Stimulated activated CD8-positive, alpha-beta memory T cell treated with anti-CD3 and anti-CD28 coated beads, Interleukin-15, amount 100 ng/mL, for 48 hours (primary cell): ENCODE measurements around the gene CTNNA1.
"Not testable (repeated sequence)": the region's sequence is repeated elsewhere in the genome, so short reads cannot be mapped to it uniquely, and the experiment has no call there.

Source experiments
- DNase-seq, 2 donors: peaks; one replicate each; pipeline ENCODE4 v3.0.0-alpha.2; 2020; ENCODE audit warnings: low read depth in 2 of 2

The CTNNA1 gene

DNA sequence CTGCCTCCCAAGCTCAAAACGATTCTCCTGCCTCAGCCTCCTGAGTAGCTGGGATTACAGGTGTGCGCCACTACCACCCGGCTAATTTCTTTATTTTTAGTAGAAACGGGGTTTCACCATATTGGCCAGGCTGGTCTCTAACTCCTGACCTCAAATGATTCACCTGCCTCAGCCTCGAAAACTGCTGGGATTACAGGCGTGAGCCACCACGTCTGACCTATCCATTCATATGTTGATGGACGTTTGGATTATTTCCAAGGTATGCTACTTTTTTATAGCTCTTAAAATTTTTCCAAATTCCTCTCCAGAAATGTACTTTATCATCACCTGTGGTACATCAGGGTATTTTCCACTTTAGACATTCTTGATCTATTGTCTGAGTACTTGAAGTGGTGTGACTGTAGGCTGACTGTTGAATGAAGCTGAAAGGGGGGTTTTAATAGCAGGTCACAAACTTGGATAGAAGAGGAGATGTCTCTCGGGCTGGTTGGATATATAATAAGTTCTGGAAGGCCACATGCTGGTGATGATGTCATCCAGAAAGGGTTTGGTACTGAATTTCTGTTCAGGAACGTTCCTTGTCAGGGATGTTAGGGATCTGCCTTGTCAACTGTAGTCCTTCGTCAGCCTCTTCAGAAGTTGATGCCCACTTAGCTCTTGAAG is 7.4 kb downstream of the CTNNA1 start:
- no peak for DNase-seq

GRCh38 chr5:138761115-138761514 is 7.9 kb downstream of the CTNNA1 start:
- not testable (repeated sequence) for DNase-seq

DNA sequence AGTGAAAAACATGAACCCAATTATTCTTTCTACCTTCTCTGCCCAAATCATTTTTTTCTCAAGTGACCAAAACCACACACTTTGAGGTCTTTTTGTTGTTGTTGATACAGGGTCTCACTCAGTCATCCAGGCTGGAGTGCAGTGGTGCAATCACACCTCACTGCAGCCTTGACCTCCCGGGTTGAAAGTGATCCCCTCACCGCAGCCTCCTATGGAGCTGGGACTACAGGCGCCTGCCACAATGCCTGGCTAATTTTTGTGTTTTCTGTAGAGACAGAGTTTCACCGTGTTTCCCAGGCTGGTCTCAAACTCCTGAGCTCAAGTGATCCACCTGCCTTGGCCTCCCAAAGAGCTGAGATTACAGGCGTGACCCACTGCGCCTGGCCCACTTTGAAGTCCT is 8.4 kb downstream of the CTNNA1 start:
- DNase-seq = not testable (repeated sequence)

GRCh38 chr5:138762110-138762509 is 8.9 kb downstream of the CTNNA1 start:
- DNase-seq = no peak

DNA sequence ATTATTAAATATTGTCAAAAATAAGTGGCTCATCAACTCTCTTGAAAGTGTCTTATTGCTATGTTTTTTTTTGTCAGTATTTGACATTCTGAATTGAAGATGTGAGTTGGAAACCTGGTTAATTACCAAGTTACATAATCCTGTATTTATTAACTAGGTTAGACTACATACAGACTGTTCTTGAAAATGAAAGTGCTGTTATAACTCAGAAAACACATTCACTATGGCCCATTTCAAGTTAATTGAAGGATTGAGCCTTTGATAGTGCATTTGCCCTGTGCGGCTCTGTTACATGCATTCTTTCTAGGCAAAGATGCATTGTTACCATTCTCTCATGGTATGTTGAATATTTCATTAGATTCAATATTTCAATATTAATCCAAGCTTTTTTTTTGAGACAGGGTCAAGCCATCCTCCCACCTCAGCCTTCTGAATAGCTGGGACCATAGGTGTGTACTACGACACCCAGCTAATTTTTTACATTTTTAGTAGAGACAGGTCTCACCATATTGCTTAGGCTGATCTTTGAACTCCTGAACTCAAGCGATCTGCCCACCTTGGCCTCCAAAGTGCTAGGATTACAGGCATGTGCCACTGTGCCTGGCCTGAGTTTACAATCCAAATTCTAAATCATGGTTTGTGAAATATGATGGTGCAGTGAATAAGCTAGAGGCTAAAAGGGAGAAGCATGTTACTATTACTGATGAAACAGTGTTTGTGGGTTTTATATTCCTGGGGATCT is 10.0 kb downstream of the CTNNA1 start:
- no peak for DNase-seq

GRCh38 chr5:138770291-138770690 is 17.1 kb downstream of the CTNNA1 start:
- DNase-seq = no peak

DNA sequence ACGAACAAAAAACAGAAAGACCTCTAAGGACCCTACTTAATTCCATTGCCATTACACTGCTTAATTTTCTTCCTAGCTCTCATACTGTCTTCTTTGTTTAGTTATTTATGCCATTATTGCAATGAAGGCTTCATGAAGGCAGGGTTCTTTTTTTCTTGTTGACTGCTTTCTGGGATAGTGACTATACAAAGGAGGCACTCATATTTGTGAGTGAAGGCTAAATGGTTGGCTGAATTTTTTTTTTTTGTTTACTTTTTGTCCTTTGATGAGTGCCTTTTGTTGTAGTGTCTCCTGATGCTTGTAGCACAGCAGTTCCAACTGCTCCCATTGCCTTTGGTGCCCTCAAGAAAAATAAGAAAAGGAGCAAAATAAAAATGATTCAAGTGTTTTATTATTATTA is 17.8 kb downstream of the CTNNA1 start:
- DNase-seq = no peak

DNA sequence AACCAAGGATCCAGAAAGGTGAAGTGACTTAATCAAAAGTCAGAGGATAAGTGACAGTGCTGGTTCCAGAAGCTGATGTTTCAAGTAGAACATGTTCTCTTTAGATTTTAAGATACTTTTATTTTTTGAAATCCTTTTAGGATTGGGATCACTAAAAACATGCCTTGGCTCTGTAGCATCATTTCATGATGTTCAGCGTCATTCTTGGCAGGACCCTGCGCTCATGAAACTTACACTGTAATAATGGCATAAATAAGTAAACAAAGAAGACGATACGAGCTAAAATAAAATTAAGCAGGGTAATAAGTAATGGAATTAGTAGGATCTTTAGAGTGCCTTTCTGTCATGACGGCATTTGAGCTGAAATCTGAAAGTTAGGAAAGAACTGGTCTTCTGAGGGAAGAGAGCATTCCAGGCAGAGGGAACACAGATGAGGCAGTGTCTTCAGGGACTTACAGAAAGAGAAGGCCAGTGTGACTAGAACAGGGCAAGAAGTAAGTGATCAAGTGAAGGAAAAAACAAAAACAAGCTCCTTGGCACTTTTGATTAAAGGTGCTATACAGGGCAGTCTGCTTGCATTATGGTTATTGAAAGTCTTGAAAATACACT is 19.9 kb downstream of the CTNNA1 start:
- no peak for DNase-seq

DNA sequence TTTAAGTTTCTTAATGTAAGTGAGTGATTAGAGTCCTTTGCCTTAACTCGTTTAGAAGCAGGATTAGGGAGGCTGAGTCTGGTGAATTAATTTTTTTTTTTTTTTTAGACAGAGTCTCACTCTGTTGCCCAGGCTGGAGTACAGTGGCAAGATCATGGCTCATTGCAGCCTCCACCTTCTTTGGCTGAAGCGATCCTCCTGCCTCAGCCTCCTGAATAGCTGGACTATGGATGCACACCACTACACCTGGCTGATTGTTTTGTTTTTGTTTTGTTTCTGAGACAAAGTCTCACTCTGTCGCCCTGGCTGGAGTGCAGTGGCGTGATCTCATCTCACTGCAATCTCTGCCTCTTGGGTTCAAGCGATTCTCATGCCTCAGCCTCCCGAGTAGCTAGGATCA is 20.4 kb downstream of the CTNNA1 start:
- not testable (repeated sequence) for DNase-seq

DNA sequence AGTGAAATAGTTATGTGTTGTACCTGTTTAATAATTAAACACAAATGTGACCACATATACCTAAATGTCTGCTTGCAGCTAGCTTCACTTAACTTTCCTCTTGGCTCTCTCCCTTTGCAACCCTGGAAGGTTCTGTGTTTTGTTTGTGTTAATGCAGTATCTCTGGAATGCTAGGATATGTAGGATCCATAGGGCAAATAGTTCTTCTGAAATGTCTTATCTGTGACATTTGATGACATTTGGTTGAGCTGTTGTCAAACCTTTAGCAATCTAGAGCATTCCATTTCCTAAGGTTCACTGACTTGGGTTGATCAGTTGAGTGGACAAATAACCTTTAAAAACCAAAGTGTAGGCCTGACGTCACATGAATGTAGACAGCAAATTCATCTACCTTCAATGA is 21.8 kb downstream of the CTNNA1 start:
- DNase-seq = no peak

GRCh38 chr5:138778234-138778633 is 25.0 kb downstream of the CTNNA1 start:
- DNase-seq = no peak

DNA sequence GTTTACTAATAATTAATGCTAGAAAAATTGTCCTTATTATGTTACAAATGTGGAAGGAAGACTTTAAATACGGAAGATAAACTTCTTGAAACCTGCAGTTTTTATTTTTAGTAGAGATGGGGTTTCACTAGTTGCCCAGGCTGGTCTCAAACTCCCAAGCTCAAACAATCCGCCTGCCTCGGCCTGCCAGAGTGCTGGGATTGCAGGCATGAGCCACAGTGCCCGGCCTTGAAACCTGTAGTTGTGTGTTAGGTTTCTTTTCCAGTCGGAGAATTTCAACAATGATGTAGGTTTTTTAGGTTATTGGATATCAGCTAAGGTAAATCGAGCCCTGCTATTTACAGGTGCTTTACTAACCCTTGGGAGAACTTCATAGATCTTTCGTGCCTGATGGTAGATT is 30.8 kb downstream of the CTNNA1 start:
- no peak for DNase-seq

DNA sequence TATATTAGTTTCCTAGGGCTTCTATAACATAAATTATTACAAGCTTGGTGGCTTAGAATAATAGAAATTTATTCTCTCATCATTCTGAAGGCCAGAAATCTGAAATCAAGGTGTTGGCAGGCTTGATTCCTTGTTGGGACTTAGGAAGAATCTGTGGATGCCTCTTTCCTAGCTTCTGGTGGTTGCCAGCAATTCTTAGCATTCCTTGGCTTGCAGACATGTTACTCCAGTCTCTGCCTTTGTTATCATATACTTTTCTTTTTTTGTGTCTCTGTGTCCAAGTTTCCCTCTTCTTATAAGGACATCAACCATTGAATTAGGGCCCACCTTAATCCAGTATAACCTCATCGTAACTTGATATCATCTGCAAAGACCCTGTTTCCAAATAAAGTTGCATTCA is 31.4 kb downstream of the CTNNA1 start:
- no peak for DNase-seq

- DNase-seq = no peak
These were observed 36.6 kb downstream of the CTNNA1 start for GRCh38 chr5:138789771-138790242.

- DNase-seq = no peak
These were observed 37.5 kb downstream of the CTNNA1 start for GRCh38 chr5:138790684-138791083.

- no peak for DNase-seq
These were observed 39.1 kb downstream of the CTNNA1 start for GRCh38 chr5:138792195-138792790.

GRCh38 chr5:138793575-138793974 is 40.4 kb downstream of the CTNNA1 start:
- DNase-seq = no peak

GRCh38 chr5:138803285-138803684 is 50.1 kb downstream of the CTNNA1 start:
- DNase-seq = no peak

DNA sequence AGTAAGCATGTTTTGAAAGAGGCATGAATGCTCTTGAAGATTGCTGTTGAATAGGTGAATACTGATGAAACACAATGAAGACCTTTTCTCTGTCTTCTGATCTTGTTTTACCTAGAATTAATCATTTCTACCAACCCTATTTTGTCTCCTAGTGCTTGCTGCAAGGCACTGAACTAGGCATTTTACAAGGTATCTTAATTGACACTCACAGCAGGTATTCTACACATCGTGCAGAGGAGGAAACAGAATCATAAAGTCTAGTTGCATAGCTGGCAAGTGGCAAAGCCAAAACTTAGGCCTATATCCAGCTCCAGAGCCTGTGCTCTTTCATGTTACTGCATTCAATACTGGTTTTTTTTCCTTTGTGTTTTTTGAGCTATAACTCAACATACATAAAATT is 50.7 kb downstream of the CTNNA1 start:
- DNase-seq = no peak

GRCh38 chr5:138805096-138805495 is 51.9 kb downstream of the CTNNA1 start:
- no peak for DNase-seq

GRCh38 chr5:138807182-138807581 is 54.0 kb downstream of the CTNNA1 start:
- DNase-seq = no peak

DNA sequence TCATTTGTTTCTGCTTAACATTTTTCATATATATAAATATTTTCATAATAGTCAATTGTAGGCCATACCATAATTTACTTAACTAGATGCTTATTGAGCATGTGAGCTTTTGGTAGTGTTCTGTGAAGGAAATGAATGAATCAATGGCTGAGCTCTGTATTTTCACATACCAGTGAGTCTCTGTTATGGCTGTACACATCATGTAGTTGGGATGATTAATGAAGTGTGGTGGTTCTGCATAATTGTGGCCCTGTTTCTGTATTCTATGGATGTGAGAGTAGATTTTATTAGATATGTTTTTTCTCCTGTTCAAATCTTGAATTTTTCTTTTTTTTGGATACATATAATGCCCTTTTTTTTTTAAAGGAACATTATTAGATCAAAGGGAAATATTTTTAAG is 56.2 kb downstream of the CTNNA1 start:
- DNase-seq = no peak

DNA sequence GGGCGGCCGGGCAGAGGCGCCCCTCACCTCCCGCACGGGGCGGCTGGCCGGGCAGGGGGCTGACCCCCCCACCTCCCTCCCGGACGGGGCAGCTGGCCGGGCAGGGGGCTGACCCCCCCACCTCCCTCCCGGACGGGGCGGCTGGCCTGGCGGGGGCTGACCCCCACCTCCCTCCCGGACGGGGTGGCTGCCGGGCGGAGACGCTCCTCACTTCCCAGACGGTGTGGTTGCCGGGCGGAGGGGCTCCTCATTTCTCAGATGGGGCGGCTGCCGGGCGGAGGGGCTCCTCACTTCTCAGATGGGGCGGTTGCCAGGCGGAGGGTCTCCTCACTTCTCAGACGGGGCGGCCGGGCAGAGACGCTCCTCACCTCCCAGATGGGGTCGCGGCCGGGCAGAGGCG is 57.6 kb downstream of the CTNNA1 start:
- not testable (repeated sequence) for DNase-seq
